ENCODE data around the gene CEP126. TPM values are rescaled to one million over a fixed set of nuclear protein-coding genes. Genes with fewer than 3 reads are reported as not detected.
A peak's percentile ranks its signal among the peaks of the same experiment; 100 is the strongest.

The CEP126 gene
- total RNA-seq, 4 donors from 2014 or later: 2.6 to 5.2 (median 3.6) TPM

GRCh38 chr11:102006835-102007566 is 92.2 kb downstream of the CEP126 start:
- no peak overlapping the region for H3K4me3 ChIP-seq (ENCODE audit: low read depth, poor library complexity, severe bottlenecking)
- TF ChIP-seq CTCF (IDR thresholded peaks at IDR 0.05) (no peak), POLR2A (IDR thresholded peaks at IDR 0.05) (no peak)
- intact Hi-C loops (cut with DNase I; ENCODE audit: low total_unique reads): loop anchor here (5.0 kb wide), 1 partner anchor 145 kb away; no protein-coding TSS in a partner anchor
- WGBS, 2 donors: 84 to 87% methylated on average over 7 of the region's 7 CpGs
- DNase-seq (ENCODE audit: low spot score in 2 of 2): no peak

GRCh38 chr11:102007567-102008437 is 93.0 kb downstream of the CEP126 start:
- H3K4me3 ChIP-seq (ENCODE audit: low read depth, poor library complexity, severe bottlenecking): no peak overlapping the region
- no peak for TF ChIP-seq CTCF (IDR thresholded peaks at IDR 0.05)
- no peak for TF ChIP-seq POLR2A (IDR thresholded peaks at IDR 0.05)
- 18 to 22% methylated on average over 4 of the region's 4 CpGs for WGBS, 2 donors
- intact Hi-C loops (cut with DNase I; ENCODE audit: low total_unique reads): loop anchor here (5.0 kb wide), 1 partner anchor 146 kb away; no protein-coding TSS in a partner anchor
- DNase-seq (ENCODE audit: low spot score in 2 of 2): no peak

GRCh38 chr11:102010776-102011494 is 96.1 kb downstream of the CEP126 start:
- intact Hi-C loops (cut with DNase I; ENCODE audit: low total_unique reads): no loop called here
- peak; percentile 83 to 93 for DNase-seq (ENCODE audit: low spot score in 2 of 2)
- H3K4me3 ChIP-seq (ENCODE audit: low read depth, poor library complexity, severe bottlenecking): no peak overlapping the region
- TF ChIP-seq CTCF (IDR thresholded peaks at IDR 0.05): no peak
- TF ChIP-seq POLR2A (IDR thresholded peaks at IDR 0.05): no peak
- 11 to 13% methylated on average over 12 of the region's 12 CpGs for WGBS, 2 donors

- TF ChIP-seq POLR2A (IDR thresholded peaks at IDR 0.05) (no peak), CTCF (IDR thresholded peaks at IDR 0.05) (no peak)
- intact Hi-C loops (cut with DNase I; ENCODE audit: low total_unique reads): no loop called here
- no peak for DNase-seq (ENCODE audit: low spot score in 2 of 2)
- no peak overlapping the region for H3K4me3 ChIP-seq (ENCODE audit: low read depth, poor library complexity, severe bottlenecking)
- 57 to 62% methylated on average over 3 of the region's 3 CpGs for WGBS, 2 donors
Measured at GRCh38 chr11:102012946-102013345, 98.1 kb downstream of the CEP126 start.

- DNase-seq (ENCODE audit: low spot score in 2 of 2): no peak
- intact Hi-C loops (cut with DNase I; ENCODE audit: low total_unique reads): no loop called here
- WGBS, 2 donors: 56 to 66% methylated on average over 5 of the region's 5 CpGs
Measured at GRCh38 chr11:102014756-102015155, 99.9 kb downstream of the CEP126 start.

More at GRCh38 chr11:102014756-102015155, 99.9 kb downstream of the CEP126 start:
- no peak overlapping the region for H3K4me3 ChIP-seq (ENCODE audit: low read depth, poor library complexity, severe bottlenecking)
- TF ChIP-seq POLR2A (IDR thresholded peaks at IDR 0.05) (no peak), CTCF (IDR thresholded peaks at IDR 0.05) (no peak)
